ENCODE data around the gene CGREF1. TPM values are rescaled to one million over a fixed set of nuclear protein-coding genes. Genes with fewer than 3 reads are reported as not detected.
A peak's percentile ranks its signal among the peaks of the same experiment; 100 is the strongest.

CGREF1 gene
- total and polyA plus RNA-seq, 2 donors (not counting 3 experiments of a cell fraction or from before 2014, with no cell fraction given), result 2.9 to 5.8 TPM

GRCh38 chr2:27086724-27087593 is 32.0 kb downstream of the CGREF1 start, which contains the start of gene KHK:
KHK (plus strand) TSS chr2:27086772; CDS start chr2:27087260, 488 bp downstream.
- dilution Hi-C loops (cut with MboI; ENCODE audit: extremely low pct_ligation_motif_present, low sequenced_read_pairs), result no loop called here
- Histone ChIP-seq H3K79me2 (ENCODE audit: control insufficient read depth, insufficient read depth, low read length) (no peaks in the 10 kb centered on the region), H3K4me1 (ENCODE audit: control insufficient read depth, extremely low read depth, insufficient read depth, low read length) (peaks cover 5% of the 10 kb centered on the region), H3K9ac (replicated peaks; ENCODE audit: extremely low read depth, insufficient read depth, low read length) (peak within 1 kb of the TSS; percentile 69), H3K4me3 (replicated peaks in 1 of 3; ENCODE audit: insufficient read depth in 1 of 3, low read depth in 1 of 3, low read length in 3 of 3) (peak within 1 kb of the TSS; percentile 55 to 73 (median 64)), H3K27ac (ENCODE audit: insufficient read depth, low read depth, low read length) (peak within 1 kb of the TSS; percentile 51), H3K9me3 (replicated peaks; ENCODE audit: control insufficient read depth, insufficient read depth, low read length) (no peaks in the 10 kb centered on the region), H4K20me1 (replicated peaks; ENCODE audit: control insufficient read depth, extremely low read depth, insufficient read depth, low read length) (no peaks in the 10 kb centered on the region), H3K4me2 (ENCODE audit: insufficient read depth, low read length) (peak within 1 kb of the TSS; percentile 95), H3K36me3 (ENCODE audit: control insufficient read depth in 2 of 2, extremely low read depth in 1 of 2, insufficient read depth in 2 of 2, low read length in 2 of 2) (no peaks in the 10 kb centered on the region), H3K27me3 (ENCODE audit: control insufficient read depth in 2 of 2, insufficient read depth in 2 of 2, low read length in 2 of 2) (no peaks in the 10 kb centered on the region), H3K9me1 (replicated peaks; ENCODE audit: control insufficient read depth, extremely low read depth, insufficient read depth, low read length) (no peaks in the 10 kb centered on the region), H2AFZ (ENCODE audit: low read depth, low read length) (peak within 1 kb of the TSS; percentile 98)
- CTCF ChIA-PET, result interaction anchor here (0.7 to 6.0 kb wide), 16 partner anchors 9 to 241 kb away, joined by 3 to 39 read pairs (median 4); partner anchors contain the start of genes ABHD1, AGBL5, MPV17 and PREB
- TF ChIP-seq POLR2A (IDR thresholded peaks at IDR 0.05; ENCODE audit: low read depth, low read length), result no peak
- TF ChIP-seq, protein P1, sequence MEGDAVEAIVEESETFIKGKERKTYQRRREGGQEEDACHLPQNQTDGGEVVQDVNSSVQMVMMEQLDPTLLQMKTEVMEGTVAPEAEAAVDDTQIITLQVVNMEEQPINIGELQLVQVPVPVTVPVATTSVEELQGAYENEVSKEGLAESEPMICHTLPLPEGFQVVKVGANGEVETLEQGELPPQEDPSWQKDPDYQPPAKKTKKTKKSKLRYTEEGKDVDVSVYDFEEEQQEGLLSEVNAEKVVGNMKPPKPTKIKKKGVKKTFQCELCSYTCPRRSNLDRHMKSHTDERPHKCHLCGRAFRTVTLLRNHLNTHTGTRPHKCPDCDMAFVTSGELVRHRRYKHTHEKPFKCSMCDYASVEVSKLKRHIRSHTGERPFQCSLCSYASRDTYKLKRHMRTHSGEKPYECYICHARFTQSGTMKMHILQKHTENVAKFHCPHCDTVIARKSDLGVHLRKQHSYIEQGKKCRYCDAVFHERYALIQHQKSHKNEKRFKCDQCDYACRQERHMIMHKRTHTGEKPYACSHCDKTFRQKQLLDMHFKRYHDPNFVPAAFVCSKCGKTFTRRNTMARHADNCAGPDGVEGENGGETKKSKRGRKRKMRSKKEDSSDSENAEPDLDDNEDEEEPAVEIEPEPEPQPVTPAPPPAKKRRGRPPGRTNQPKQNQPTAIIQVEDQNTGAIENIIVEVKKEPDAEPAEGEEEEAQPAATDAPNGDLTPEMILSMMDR (IDR thresholded peaks at IDR 0.05; ENCODE audit: extremely low read depth in 1 of 2, insufficient read depth in 1 of 2, low read depth in 1 of 2, low read length in 2 of 2), result no peak
- TF ChIP-seq JUN (IDR thresholded peaks at IDR 0.05; ENCODE audit: borderline replicate concordance, insufficient read depth, insufficient read length, low read depth), result no peak
- TF ChIP-seq POLR2AphosphoS5 (IDR thresholded peaks at IDR 0.05; ENCODE audit: insufficient read depth, low read depth, low read length), result no peak
- no peak for TF ChIP-seq EZH2 (IDR thresholded peaks at IDR 0.05; ENCODE audit: borderline replicate concordance, low read depth, low read length, severe bottlenecking)
- DNase-seq (ENCODE audit: low read depth, low spot score) (no peak), FAIRE-seq (peak; percentile 59)
- BruUV-seq (replicated peaks), result no TSS peak
- POLR2A ChIA-PET, result interaction anchor here (0.7 to 0.9 kb wide), 2 partner anchors 12 to 36 kb away, joined by 3 to 7 read pairs; partner anchors contain the start of gene AGBL5
- intact Hi-C loops (cut with micrococcal nuclease), result loop anchor here (1.0 to 5.0 kb wide), 8 partner anchors 37 to 240 kb away; partner anchors contain the start of genes ATRAID, DPYSL5, PREB and SLC5A6

All from endothelial cell of umbilical vein (primary cell).